SIG-M5 treated with dmso at 0.1 percent for 504 hours (cell line): ENCODE measurements around the gene MRPL43.
"Not testable (repeated sequence)": the region's sequence is repeated elsewhere in the genome, so short reads cannot be mapped to it uniquely, and the experiment has no call there.

Experiments
- DNase-seq: peaks from one replicate; lab custom pipeline; 2025; ENCODE audit not compliant: unreplicated experiment; lab: John Stamatoyannopoulos, UW

MRPL43 gene

GRCh38 chr10:100983868-100984671 is 3.2 kb downstream of the MRPL43 start:
- no peak for DNase-seq

GRCh38 chr10:100982916-100983830 is 4.1 kb downstream of the MRPL43 start:
- DNase-seq: no peak

GRCh38 chr10:100981178-100981772 is 6.0 kb downstream of the MRPL43 start:
- DNase-seq: no peak

- no peak for DNase-seq
Observed at GRCh38 chr10:100980711-100981110, 6.6 kb downstream of the MRPL43 start.

- DNase-seq: no peak
Observed at GRCh38 chr10:100980311-100980710, 7.0 kb downstream of the MRPL43 start.

- DNase-seq: no peak
Observed at GRCh38 chr10:100979791-100980272, 7.5 kb downstream of the MRPL43 start.

- no peak for DNase-seq
Observed at GRCh38 chr10:100978901-100979195, 8.4 kb downstream of the MRPL43 start.

- no peak for DNase-seq
Observed at GRCh38 chr10:100978121-100978900, 9.0 kb downstream of the MRPL43 start.

- DNase-seq: no peak
Observed at GRCh38 chr10:100977436-100977835, 9.9 kb downstream of the MRPL43 start.

- no peak for DNase-seq
Observed at GRCh38 chr10:100976906-100977305, 10.4 kb downstream of the MRPL43 start.

- not testable (repeated sequence) for DNase-seq
Observed at GRCh38 chr10:100975397-100975796, 11.9 kb downstream of the MRPL43 start.

- DNase-seq: no peak
Observed at GRCh38 chr10:100972904-100973535, 14.3 kb downstream of the MRPL43 start.

- no peak for DNase-seq
Observed at GRCh38 chr10:100972115-100972903, 15.0 kb downstream of the MRPL43 start.

GRCh38 chr10:100970914-100971811 is 16.1 kb downstream of the MRPL43 start:
- no peak for DNase-seq

GRCh38 chr10:100970076-100970913 is 17.0 kb downstream of the MRPL43 start:
- DNase-seq: no peak

GRCh38 chr10:100969187-100970075 is 17.9 kb downstream of the MRPL43 start, which contains the start of gene SEMA4G:
Gene SEMA4G (plus strand): TSS chr10:100969504. CDS start chr10:100972913, 3,409 bp downstream.
- DNase-seq: peak; percentile 15

- DNase-seq: no peak
Observed at GRCh38 chr10:100968863-100969186, 18.5 kb downstream of the MRPL43 start.
